HepG2 (cell line): Measurements from ENCODE around the gene CBFA2T2. TPM values are rescaled to one million over a fixed set of nuclear protein-coding genes. Genes with fewer than 3 reads are reported as not detected.

Source experiments
- ARID2 ChIP-seq: sonication (generic); formaldehyde crosslinking; IDR thresholded peaks from 2 replicates; pipeline ENCODE4 v1.8.1; 2022; ENCODE audit warnings: mild to moderate bottlenecking, missing genetic modification reagents, borderline replicate concordance
- ARID5B ChIP-seq: IDR thresholded peaks from 2 replicates; pipeline ENCODE4 v1.4.0; 2020; ENCODE audit warnings: mild to moderate bottlenecking, missing genetic modification reagents
- ATRX ChIP-seq: sonication (generic); formaldehyde crosslinking; IDR thresholded peaks from 2 replicates; pipeline ENCODE4 v1.4.0; 2020; ENCODE audit warnings: missing genetic modification reagents, borderline replicate concordance
- CENPT ChIP-seq: sonication (generic); formaldehyde crosslinking; IDR thresholded peaks from 2 replicates; pipeline ENCODE4 v1.8.0; 2022; ENCODE audit warnings: low read depth, mild to moderate bottlenecking, moderate library complexity, missing genetic modification reagents
- CSRNP1 ChIP-seq: sonication (generic); formaldehyde crosslinking; IDR thresholded peaks from 2 replicates; pipeline ENCODE4 v1.8.1; 2023; ENCODE audit warnings: mild to moderate bottlenecking, missing genetic modification reagents
- HOMEZ ChIP-seq: IDR thresholded peaks from 2 replicates; pipeline ENCODE4 v1.6.1; 2016; ENCODE audit warnings: low read depth
- LBX2 ChIP-seq: sonication (generic); formaldehyde crosslinking; IDR thresholded peaks from 2 replicates; pipeline ENCODE4 v1.5.0; 2020; ENCODE audit warnings: missing genetic modification reagents, mild to moderate bottlenecking, borderline replicate concordance
- MBD4 ChIP-seq: IDR thresholded peaks from 2 replicates; pipeline ENCODE4 v1.6.1; 2012; ENCODE audit warnings: low read length, inconsistent platforms, borderline replicate concordance
- NFE2L1 ChIP-seq: sonication (generic); formaldehyde crosslinking; IDR thresholded peaks from 2 replicates; pipeline ENCODE4 v1.4.0; 2020; ENCODE audit warnings: missing genetic modification reagents, mild to moderate bottlenecking, borderline replicate concordance
- NFRKB ChIP-seq: fragments of 450-650 bp; IDR thresholded peaks from 2 replicates; pipeline ENCODE4 v1.6.1; 2017
- PHB2 ChIP-seq: fragments of 450-650 bp; IDR thresholded peaks from 2 replicates; pipeline ENCODE4 v1.6.1; 2018; ENCODE audit not compliant: partially characterized antibody
- TBL1XR1 ChIP-seq: fragments of 150-350 bp; IDR thresholded peaks from 2 replicates; pipeline ENCODE4 v1.6.1; 2014; ENCODE audit warnings: borderline replicate concordance, low read length; ENCODE audit not compliant: partially characterized antibody
- TOPORS ChIP-seq: sonication (generic); formaldehyde crosslinking; IDR thresholded peaks from 2 replicates; pipeline ENCODE4 v1.8.0; 2023; ENCODE audit warnings: mild to moderate bottlenecking, missing genetic modification reagents
- ZFP91 ChIP-seq: sonication (generic); formaldehyde crosslinking; IDR thresholded peaks from 2 replicates; pipeline ENCODE4 v1.9.0; 2022; ENCODE audit warnings: missing genetic modification reagents, mild to moderate bottlenecking, borderline replicate concordance
- ZMYM4 ChIP-seq: sonication (generic); formaldehyde crosslinking; IDR thresholded peaks from 2 replicates; pipeline ENCODE4 v1.8.1; 2023; ENCODE audit warnings: mild to moderate bottlenecking, missing genetic modification reagents
- ZNF296 ChIP-seq: sonication (generic); formaldehyde crosslinking; conservative IDR thresholded peaks from 2 replicates; pipeline ENCODE4 v1.5.0; 2020; ENCODE audit warnings: mild to moderate bottlenecking, missing genetic modification reagents
- ZNF354B ChIP-seq: sonication (generic); formaldehyde crosslinking; IDR thresholded peaks from 2 replicates; pipeline ENCODE4 v1.8.0; 2022; ENCODE audit warnings: mild to moderate bottlenecking, missing genetic modification reagents
- ZNF678 ChIP-seq: sonication (generic); formaldehyde crosslinking; IDR thresholded peaks from 2 replicates; pipeline ENCODE4 v1.4.0; 2020; ENCODE audit warnings: mild to moderate bottlenecking, missing genetic modification reagents
- ZNF747 ChIP-seq: sonication (generic); formaldehyde crosslinking; IDR thresholded peaks from 2 replicates; pipeline ENCODE4 v1.8.1; 2023; ENCODE audit warnings: missing genetic modification reagents, mild to moderate bottlenecking, borderline replicate concordance
- ZSCAN9 ChIP-seq: IDR thresholded peaks from 2 replicates; pipeline ENCODE4 v1.6.1; 2016; ENCODE audit warnings: borderline replicate concordance
- polyA plus RNA-seq, 8 experiments: library from polyadenylated mRNA; depleted of rRNA in 3 of 8; stranded (reverse) in 7 of 8; unstranded in 1 of 8; fragments of >200 nt; fragmentation: Illumina TruSeq in 4 of 8; extraction: Trizol in 4 of 8; gene quantifications; 2 replicates each; pipeline versions ENCODE4 v1.2.1 to v1.2.3, GENCODE V29; 2011 to 2016; ENCODE audit warnings: low read depth in 4 of 8, missing spikeins in 1 of 8, mixed read lengths in 1 of 8; ENCODE audit not compliant: insufficient read depth in 1 of 8
- total RNA-seq, 5 experiments: library from RNA; depleted of rRNA; stranded (reverse); fragments of >200 nt; fragmentation: Illumina TruSeq; extraction: Trizol; gene quantifications; 2 replicates each; pipeline ENCODE4 v1.2.3, GENCODE V29; 2016; ENCODE audit warnings: low read depth in 1 of 5

Gene CBFA2T2
- total and polyA plus RNA-seq, 2 of the 13 experiments (the other 11 are each of a cell fraction or from before 2014, with no cell fraction given), result 6.3 to 21.2 TPM

- TF ChIP-seq HOMEZ (no peak), TOPORS (no peak), ZNF678 (CRISPR knock-in tag) (no peak), LBX2 (CRISPR knock-in tag) (no peak), TBL1XR1 (no peak), CSRNP1 (CRISPR knock-in tag) (no peak), ZFP91 (peak; percentile 51; the same call in 1 of the 2 replicates), ZMYM4 (no peak; the same call in 1 of the 2 replicates), PHB2 (no peak), ATRX (CRISPR knock-in tag) (no peak), ZNF354B (CRISPR knock-in tag) (no peak), NFRKB (no peak), ZSCAN9 (CRISPR knock-in tag) (no peak), ARID5B (CRISPR knock-in tag) (peak; percentile 7; the same call in 1 of the 2 replicates), ARID2 (no peak), MBD4 (no peak), CENPT (CRISPR knock-in tag) (no peak), NFE2L1 (CRISPR knock-in tag) (no peak), ZNF747 (no peak), ZNF296 (CRISPR knock-in tag) (no peak)
These were observed 24.2 kb upstream of the CBFA2T2 start (continued) for GRCh38 chr20:33465481-33466302.
